GM23248 (cell line): ENCODE results near the gene INSM1. TPM values are rescaled to one million over a fixed set of nuclear protein-coding genes. Genes with fewer than 3 reads are reported as not detected.

Experiments
- DNase-seq: peaks from one replicate; pipeline ENCODE4 v3.0.0-alpha.2; 2015
- H2AFZ ChIP-seq: fragments of 200-600 bp; sonication (generic); 2 replicates; pipeline ENCODE4 v1.6.1; 2016; ENCODE audit warnings: antibody characterized with exemption
- H3F3A ChIP-seq: fragments of 200-600 bp; sonication (generic); 2 replicates; pipeline ENCODE4 v1.6.1; 2016; ENCODE audit warnings: mild to moderate bottlenecking, antibody characterized with exemption, mixed run types; ENCODE audit not compliant: insufficient read depth
- H3K27ac ChIP-seq: fragments of 200-600 bp; sonication (generic); 2 replicates; pipeline ENCODE4 v1.5.1; 2016; ENCODE audit warnings: mild to moderate bottlenecking
- H3K27me3 ChIP-seq: fragments of 200-600 bp; sonication (generic); replicated peaks from 2 replicates; pipeline ENCODE4 v1.6.1; 2016; ENCODE audit warnings: mild to moderate bottlenecking; ENCODE audit not compliant: insufficient read depth
- H3K36me3 ChIP-seq: fragments of 200-600 bp; sonication (generic); 2 replicates; pipeline ENCODE4 v1.6.1; 2016; ENCODE audit warnings: low read depth, mild to moderate bottlenecking
- H3K4me1 ChIP-seq: fragments of 200-600 bp; sonication (generic); 2 replicates; pipeline ENCODE4 v1.6.1; 2016; ENCODE audit warnings: mild to moderate bottlenecking; ENCODE audit not compliant: insufficient read depth
- H3K4me2 ChIP-seq: fragments of 200-600 bp; sonication (generic); one replicate; pipeline ENCODE4 v1.6.1; 2016; ENCODE audit warnings: mild to moderate bottlenecking; ENCODE audit not compliant: unreplicated experiment
- H3K4me3 ChIP-seq: fragments of 200-600 bp; sonication (generic); 2 replicates; pipeline ENCODE4 v1.5.1; 2016; ENCODE audit warnings: mild to moderate bottlenecking
- H3K79me2 ChIP-seq: fragments of 200-600 bp; sonication (generic); 2 replicates; pipeline ENCODE4 v1.6.1; 2016; ENCODE audit warnings: mild to moderate bottlenecking; ENCODE audit not compliant: insufficient read depth
- H3K9ac ChIP-seq: fragments of 200-600 bp; sonication (generic); 2 replicates; pipeline ENCODE4 v1.6.1; 2016; ENCODE audit warnings: mild to moderate bottlenecking
- H3K9me2 ChIP-seq: fragments of 200-600 bp; sonication (generic); 2 replicates; pipeline ENCODE4 v1.6.1; 2016; ENCODE audit warnings: mixed run types, mild to moderate bottlenecking, moderate library complexity; ENCODE audit not compliant: insufficient read depth
- H3K9me3 ChIP-seq: fragments of 200-600 bp; sonication (generic); one replicate; pipeline ENCODE4 v1.6.1; 2017; ENCODE audit warnings: low read depth
- H4K20me1 ChIP-seq: fragments of 200-600 bp; sonication (generic); 2 replicates; pipeline ENCODE4 v1.6.0; 2016; ENCODE audit not compliant: insufficient read depth
- EZH2 ChIP-seq: fragments of 200-600 bp; sonication (generic); IDR thresholded peaks from 2 replicates; pipeline ENCODE4 v1.6.1; 2018; ENCODE audit warnings: antibody characterized with exemption, mild to moderate bottlenecking; ENCODE audit not compliant: insufficient read depth, poor library complexity, severe bottlenecking
- EZH2phosphoT487 ChIP-seq: fragments of 200-600 bp; sonication (generic); IDR thresholded peaks from 2 replicates; pipeline ENCODE4 v1.6.1; 2018; ENCODE audit warnings: antibody characterized with exemption, moderate library complexity, mild to moderate bottlenecking, low read depth; ENCODE audit not compliant: insufficient read depth
- WGBS, 2 experiments: methylation state at CpG; one replicate each; pipeline ENCODE4 v1.1.6; 2015 to 2017; ENCODE audit warnings: low lambda C conversion rate in 2 of 2, low coverage in 1 of 2; ENCODE audit errors: missing lambda C conversion rate in 2 of 2; 5-methylcytosine and 5-hydroxymethylcytosine counted together
- in situ Hi-C: fragments of 300-500 bp; cut with MboI; formaldehyde crosslinking; loops from 2 replicates; pipeline ENCODE4 v1.15.0; 2020
- polyA plus RNA-seq: library from polyadenylated mRNA; unstranded; fragments of >200 nt; fragmentation: Nextera tagmentation; extraction: Ambion mirVana; gene quantifications from 2 replicates; pipeline ENCODE4 v1.2.1, GENCODE V29; 2016
- total RNA-seq: library from RNA; depleted of rRNA; stranded (reverse); fragments of >200 nt; shearing (Covaris generic); gene quantifications from 2 replicates; pipeline ENCODE4 v1.2.3, GENCODE V29; 2014; rRNA removed

The INSM1 gene
- total RNA-seq (not detected in 2 replicates), polyA plus RNA-seq (not detected in 2 replicates)

GRCh38 chr20:20367575-20368417, at the start of gene INSM1:
INSM1 (plus strand) TSS chr20:20368104; CDS start chr20:20368268, 164 bp downstream.
- Histone ChIP-seq H4K20me1 (no peaks in the 10 kb centered on the region), H3K4me3 (peak within 1 kb of the TSS; percentile 40; the same call in 1 of the 2 replicates), H2AFZ (no peak within 1 kb of the TSS), H3F3A (no peaks in the 10 kb centered on the region), H3K9me2 (no peaks in the 10 kb centered on the region), H3K27me3 (peaks cover 77% of the 10 kb centered on the region), H3K27ac (no peak within 1 kb of the TSS), H3K4me1 (peaks cover 2% of the 10 kb centered on the region; the same call in 1 of the 2 replicates), H3K9ac (no peak within 1 kb of the TSS), H3K79me2 (no peaks in the 10 kb centered on the region), H3K4me2 (no peak within 1 kb of the TSS), H3K9me3 (no peaks in the 10 kb centered on the region), H3K36me3 (no peaks in the 10 kb centered on the region)
- DNase-seq: no peak
- in situ Hi-C loops: loop anchor here (10.0 kb wide), 1 partner anchor 187 kb away; no protein-coding TSS in a partner anchor
- WGBS, 2 experiments: 2 to 3% methylated on average over 67 to 97 of the region's 108 CpGs
- no peak for TF ChIP-seq EZH2phosphoT487
- peak; percentile 5 for TF ChIP-seq EZH2

GRCh38 chr20:20318365-20319161, 49.3 kb upstream of the INSM1 start:
- in situ Hi-C loops: no loop called here
- TF ChIP-seq EZH2phosphoT487: no peak
- TF ChIP-seq EZH2: no peak
- H3F3A ChIP-seq: no peaks in the 10 kb centered on the region
- no peaks in the 10 kb centered on the region for H3K79me2 ChIP-seq
- H2AFZ ChIP-seq: no peak overlapping the region
- H3K4me2 ChIP-seq: no peak overlapping the region
- 12 to 14% methylated on average over 9 of the region's 9 CpGs for WGBS, 2 experiments
- H3K27ac ChIP-seq: no peak overlapping the region
- H3K4me1 ChIP-seq: no peaks in the 10 kb centered on the region
- no peak overlapping the region for H3K4me3 ChIP-seq
- no peaks in the 10 kb centered on the region for H3K9me2 ChIP-seq
- DNase-seq: peak; percentile 21
- H3K9ac ChIP-seq: no peak overlapping the region
- H4K20me1 ChIP-seq: no peaks in the 10 kb centered on the region
- H3K27me3 ChIP-seq: no peaks in the 10 kb centered on the region
- no peaks in the 10 kb centered on the region for H3K9me3 ChIP-seq
- no peaks in the 10 kb centered on the region for H3K36me3 ChIP-seq

GRCh38 chr20:20321134-20321533, 46.8 kb upstream of the INSM1 start:
- Histone ChIP-seq H3F3A (no peaks in the 10 kb centered on the region), H3K36me3 (no peaks in the 10 kb centered on the region), H3K4me3 (no peak overlapping the region), H3K9me2 (no peaks in the 10 kb centered on the region), H3K4me1 (no peaks in the 10 kb centered on the region), H4K20me1 (no peaks in the 10 kb centered on the region), H3K9ac (no peak overlapping the region), H2AFZ (no peak overlapping the region), H3K27me3 (no peaks in the 10 kb centered on the region), H3K4me2 (no peak overlapping the region), H3K9me3 (no peaks in the 10 kb centered on the region), H3K27ac (no peak overlapping the region), H3K79me2 (no peaks in the 10 kb centered on the region)
- TF ChIP-seq EZH2 (no peak), EZH2phosphoT487 (no peak)
- WGBS, 2 experiments: 43 to 54% methylated on average over 1 of the region's 1 CpG
- in situ Hi-C loops: no loop called here
- no peak for DNase-seq

- no peaks in the 10 kb centered on the region for H3K27me3 ChIP-seq
- TF ChIP-seq EZH2 (no peak), EZH2phosphoT487 (no peak)
- in situ Hi-C loops: no loop called here
- H3K4me3 ChIP-seq: no peak overlapping the region
- H4K20me1 ChIP-seq: no peaks in the 10 kb centered on the region
- no peaks in the 10 kb centered on the region for H3K4me1 ChIP-seq
- no peaks in the 10 kb centered on the region for H3F3A ChIP-seq
- WGBS, 2 experiments: 32 to 39% methylated on average over 1 of the region's 1 CpG
- H3K4me2 ChIP-seq: no peak overlapping the region
- H3K36me3 ChIP-seq: no peaks in the 10 kb centered on the region
- no peaks in the 10 kb centered on the region for H3K79me2 ChIP-seq
- H3K9me3 ChIP-seq: no peaks in the 10 kb centered on the region
- no peak overlapping the region for H3K27ac ChIP-seq
- no peak for DNase-seq
- no peak overlapping the region for H3K9ac ChIP-seq
- H3K9me2 ChIP-seq: no peaks in the 10 kb centered on the region
- H2AFZ ChIP-seq: no peak overlapping the region
These were observed 46.0 kb upstream of the INSM1 start for GRCh38 chr20:20321917-20322316.
